ENCODE measurements around the gene SPIN2B. TPM values are rescaled to one million over a fixed set of nuclear protein-coding genes. Genes with fewer than 3 reads are reported as not detected.
"Not testable (repeated sequence)": the region's sequence is repeated elsewhere in the genome, so short reads cannot be mapped to it uniquely, and the experiment has no call there.

SPIN2B gene
- polyA plus RNA-seq, 2 of the 4 experiments (the other 2 are of a cell fraction) = 9.1 to 11.2 TPM

GRCh38 chrX:57138674-57139073 lies 17.3 kb upstream of the SPIN2B start:
- Histone ChIP-seq H3K27ac (no peak overlapping the region), H3K4me3 (no peak overlapping the region), H3K4me1 (no peaks in the 10 kb centered on the region), H3K9me3 (no peaks in the 10 kb centered on the region), H3K4me2 (no peak overlapping the region)
- FAIRE-seq (no peak), ATAC-seq (no peak), DNase-seq (ENCODE audit: low read depth in 1 of 2, low spot score in 1 of 2) (no peak)
- no peak for TF ChIP-seq HOXB5 (CRISPR knock-in tag; IDR thresholded peaks at IDR 0.05)
- no peak for TF ChIP-seq EP300 (IDR thresholded peaks at IDR 0.05)
- TF ChIP-seq NR3C1 (IDR thresholded peaks at IDR 0.05) = no peak
- no peak for TF ChIP-seq ZC3H11A (IDR thresholded peaks at IDR 0.05)
- no peak for TF ChIP-seq HOXB13 (CRISPR knock-in tag; IDR thresholded peaks at IDR 0.05; ENCODE audit: low read depth)
- peak; percentile 75 for TF ChIP-seq MAFK (IDR thresholded peaks at IDR 0.05; ENCODE audit: partially characterized antibody)
- TF ChIP-seq POLR2A (IDR thresholded peaks at IDR 0.05; ENCODE audit: low read length) = no peak
- 74% methylated on average over 4 of the region's 4 CpGs for WGBS (ENCODE audit: missing lambda C conversion rate)
- CTCF ChIA-PET = no interaction called here
- POLR2A ChIA-PET = no interaction called here

DNA sequence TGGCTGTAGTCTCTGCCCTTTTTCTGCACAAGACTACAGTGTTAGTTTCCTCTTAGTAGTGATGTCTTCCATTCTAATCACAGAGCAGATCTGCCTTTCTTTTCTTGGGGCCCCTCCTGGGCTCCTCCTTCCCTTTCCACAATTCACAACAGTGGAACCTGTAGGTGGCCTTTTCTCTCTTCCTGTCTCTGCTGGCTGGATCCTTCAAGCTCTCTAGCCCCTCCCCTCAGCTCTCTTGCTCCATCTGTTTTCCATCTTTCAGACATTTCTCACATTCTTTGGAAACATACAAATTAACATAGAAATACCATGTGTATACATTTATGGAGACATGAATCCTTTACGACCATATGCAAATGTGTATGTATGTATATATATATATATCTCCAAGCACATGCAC lies 16.2 kb upstream of the SPIN2B start:
- no peak overlapping the region for H3K27ac ChIP-seq
- no peak for TF ChIP-seq CHD4 (IDR thresholded peaks at IDR 0.05; ENCODE audit: borderline replicate concordance)
- TF ChIP-seq BHLHE40 (IDR thresholded peaks at IDR 0.05; ENCODE audit: low read depth, low read length) = no peak
- no peak for TF ChIP-seq BCL3 (IDR thresholded peaks at IDR 0.05)
- no peak for TF ChIP-seq RNF2 (IDR thresholded peaks at IDR 0.05; ENCODE audit: borderline replicate concordance, low read depth)
- TF ChIP-seq HOXB13 (CRISPR knock-in tag; IDR thresholded peaks at IDR 0.05; ENCODE audit: low read depth) = no peak
- no peak for TF ChIP-seq EP300 (IDR thresholded peaks at IDR 0.05)
- no peak for TF ChIP-seq KDM1A (IDR thresholded peaks at IDR 0.05; ENCODE audit: low read depth)
- no peak for TF ChIP-seq ZFP36 (IDR thresholded peaks at IDR 0.05; ENCODE audit: borderline replicate concordance, partially characterized antibody)
- WGBS (ENCODE audit: missing lambda C conversion rate) = 91% methylated on average over 1 of the region's 1 CpG
- no peaks in the 10 kb centered on the region for H3K4me1 ChIP-seq
- no peak for FAIRE-seq
- ChIA-PET CTCF (interaction anchor here (0.6 kb wide), 1 partner anchor 294 kb away, joined by 3 read pairs; no protein-coding TSS in a partner anchor), POLR2A (no interaction called here)
- no peak overlapping the region for H3K4me3 ChIP-seq
- H3K9me3 ChIP-seq = no peaks in the 10 kb centered on the region
- no peak for DNase-seq (ENCODE audit: low read depth in 1 of 2, low spot score in 1 of 2)
- H3K4me2 ChIP-seq = no peak overlapping the region
- ATAC-seq = no peak

GRCh38 chrX:57137073-57137472 lies 15.7 kb upstream of the SPIN2B start, which contains the start of gene SPIN2A:
Gene SPIN2A, minus strand, starts transcription at chrX:57137397. Its CDS starts 800 bp downstream, at chrX:57136597.
- H3K27ac ChIP-seq; POLR2A ChIA-PET; CTCF ChIA-PET; FAIRE-seq; H3K4me1 ChIP-seq; H3K9me3 ChIP-seq; DNase-seq (ENCODE audit: low read depth in 1 of 2, low spot score in 1 of 2); H3K4me3 ChIP-seq; H3K4me2 ChIP-seq: not testable (repeated sequence)
- peak in 1 of 2 experiments; percentile 78; a peak in 3 of 6 replicates for ATAC-seq
- WGBS (ENCODE audit: missing lambda C conversion rate) = 95% methylated on average over 11 of the region's 27 CpGs

DNA sequence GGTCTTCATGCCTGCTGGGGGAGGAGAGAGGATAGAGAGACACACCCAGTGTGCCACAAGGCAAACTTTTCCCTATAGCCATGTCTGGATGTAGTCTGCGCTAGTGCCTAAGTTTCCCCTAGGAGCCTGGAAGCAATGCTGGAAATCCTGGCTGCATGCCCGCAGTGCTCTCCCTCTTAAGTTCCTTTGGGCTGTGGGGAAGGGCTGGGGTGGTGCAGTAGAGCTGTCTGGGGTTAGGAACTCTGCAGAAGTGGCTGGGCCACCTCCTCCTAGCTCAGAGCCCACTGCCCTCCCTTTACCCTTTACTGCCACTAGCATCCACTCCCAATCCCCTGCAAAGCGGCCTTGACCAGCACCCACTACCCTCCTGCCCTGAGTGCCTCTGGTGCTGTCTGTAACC lies 15.2 kb upstream of the SPIN2B start:
- H3K27ac ChIP-seq; ATAC-seq; CTCF ChIA-PET; H3K9me3 ChIP-seq; DNase-seq (ENCODE audit: low read depth in 1 of 2, low spot score in 1 of 2); H3K4me3 ChIP-seq; H3K4me1 ChIP-seq; POLR2A ChIA-PET; H3K4me2 ChIP-seq: not testable (repeated sequence)
- WGBS (ENCODE audit: missing lambda C conversion rate) = 80% methylated on average over 1 of the region's 3 CpGs
- peak; percentile 28 for FAIRE-seq

DNA sequence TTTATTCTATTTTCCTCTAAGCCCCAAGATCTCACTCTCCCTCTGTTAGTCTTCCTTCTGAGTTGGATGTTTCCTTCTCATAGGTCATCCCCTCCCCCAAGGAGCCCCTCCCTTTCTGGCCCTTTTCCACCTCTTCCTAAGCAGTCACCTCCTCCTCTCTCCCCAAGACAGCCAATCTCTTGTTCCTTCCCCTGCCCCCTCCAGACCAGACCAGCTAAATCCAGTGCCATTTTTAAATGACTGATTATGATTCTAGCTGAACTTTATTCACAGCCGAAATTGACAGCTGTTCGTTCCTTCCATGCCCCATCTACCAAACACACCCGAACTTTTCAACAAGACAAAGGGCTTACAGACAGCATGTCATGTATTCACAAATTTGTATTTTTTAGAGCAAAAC lies 13.9 kb upstream of the SPIN2B start:
- WGBS (ENCODE audit: missing lambda C conversion rate) = 86% methylated on average over 3 of the region's 3 CpGs
- TF ChIP-seq SMC3 (IDR thresholded peaks at IDR 0.05) = no peak
- TF ChIP-seq MAZ (IDR thresholded peaks at IDR 0.05; ENCODE audit: borderline replicate concordance, low read depth, low read length) = no peak
- TF ChIP-seq FOSB (CRISPR knock-in tag; IDR thresholded peaks at IDR 0.05) = no peak
- TF ChIP-seq HMGXB4 (CRISPR knock-in tag; IDR thresholded peaks at IDR 0.05; ENCODE audit: borderline replicate concordance) = no peak
- TF ChIP-seq MAFK (IDR thresholded peaks at IDR 0.05; ENCODE audit: partially characterized antibody) = no peak
- no peak for TF ChIP-seq POLR2AphosphoS2 (conservative IDR thresholded peaks at IDR 0.05; ENCODE audit: low read length)
- no peak for TF ChIP-seq BHLHE40 (IDR thresholded peaks at IDR 0.05; ENCODE audit: low read depth, low read length)
- TF ChIP-seq CHD2 (IDR thresholded peaks at IDR 0.05; ENCODE audit: low read length, partially characterized antibody) = no peak
- TF ChIP-seq RNF2 (IDR thresholded peaks at IDR 0.05; ENCODE audit: borderline replicate concordance, low read depth) = no peak
- no peak for TF ChIP-seq TP53 (CRISPR knock-in tag; IDR thresholded peaks at IDR 0.05)
- TF ChIP-seq ESRRA (IDR thresholded peaks at IDR 0.05; ENCODE audit: borderline replicate concordance, low read length) = no peak
- no peak for TF ChIP-seq CEBPB (IDR thresholded peaks at IDR 0.05)
- no peak for TF ChIP-seq EHF (CRISPR knock-in tag; IDR thresholded peaks at IDR 0.05)
- no peak for TF ChIP-seq ZSCAN20 (CRISPR knock-in tag; IDR thresholded peaks at IDR 0.05)
- TF ChIP-seq BCL3 (IDR thresholded peaks at IDR 0.05) = no peak

More for the DNA sequence above, 13.9 kb upstream of the SPIN2B start:
- FAIRE-seq (no peak), DNase-seq (ENCODE audit: low read depth in 1 of 2, low spot score in 1 of 2) (no peak), ATAC-seq (no peak)
- Histone ChIP-seq H3K4me2 (no peak overlapping the region), H3K9me3 (no peaks in the 10 kb centered on the region), H3K4me1 (no peaks in the 10 kb centered on the region), H3K4me3 (no peak overlapping the region), H3K27ac (no peak overlapping the region)
- ChIA-PET CTCF (no interaction called here), POLR2A (no interaction called here)

Data from A549 (cell line).